Adipocyte (in vitro differentiated cells): ENCODE measurements around the gene BTNL3.

Experiments used
- DNase-seq: peaks from one replicate; pipeline ENCODE4 v3.0.0-alpha.2; 2015; ENCODE audit warnings: low read depth
- H3K27me3 ChIP-seq: replicated peaks from 2 replicates; pipeline ENCODE4 v1.7.0; 2013; ENCODE audit warnings: mild to moderate bottlenecking, low read length, moderate library complexity; ENCODE audit not compliant: control insufficient read depth, insufficient read depth
- H3K36me3 ChIP-seq: 2 replicates; pipeline ENCODE4 v1.7.0; 2013; ENCODE audit warnings: low read length, mild to moderate bottlenecking, moderate library complexity; ENCODE audit not compliant: control insufficient read depth, insufficient read depth, severe bottlenecking
- H3K4me1 ChIP-seq: 2 replicates; pipeline ENCODE4 v1.7.0; 2013; ENCODE audit warnings: mild to moderate bottlenecking, low read length, moderate library complexity; ENCODE audit not compliant: control insufficient read depth, insufficient read depth
- H3K4me3 ChIP-seq: 2 replicates; pipeline ENCODE4 v1.7.0; 2013; ENCODE audit warnings: mild to moderate bottlenecking, low read length, moderate library complexity
- H3K9ac ChIP-seq: 2 replicates; pipeline ENCODE4 v1.7.0; 2013; ENCODE audit warnings: mild to moderate bottlenecking, low read length, moderate library complexity
- H3K9me3 ChIP-seq: 2 replicates; pipeline ENCODE4 v1.7.0; 2013; ENCODE audit warnings: mild to moderate bottlenecking, low read length, moderate library complexity; ENCODE audit not compliant: control insufficient read depth

Gene BTNL3, protein sequence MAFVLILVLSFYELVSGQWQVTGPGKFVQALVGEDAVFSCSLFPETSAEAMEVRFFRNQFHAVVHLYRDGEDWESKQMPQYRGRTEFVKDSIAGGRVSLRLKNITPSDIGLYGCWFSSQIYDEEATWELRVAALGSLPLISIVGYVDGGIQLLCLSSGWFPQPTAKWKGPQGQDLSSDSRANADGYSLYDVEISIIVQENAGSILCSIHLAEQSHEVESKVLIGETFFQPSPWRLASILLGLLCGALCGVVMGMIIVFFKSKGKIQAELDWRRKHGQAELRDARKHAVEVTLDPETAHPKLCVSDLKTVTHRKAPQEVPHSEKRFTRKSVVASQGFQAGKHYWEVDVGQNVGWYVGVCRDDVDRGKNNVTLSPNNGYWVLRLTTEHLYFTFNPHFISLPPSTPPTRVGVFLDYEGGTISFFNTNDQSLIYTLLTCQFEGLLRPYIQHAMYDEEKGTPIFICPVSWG

DNA sequence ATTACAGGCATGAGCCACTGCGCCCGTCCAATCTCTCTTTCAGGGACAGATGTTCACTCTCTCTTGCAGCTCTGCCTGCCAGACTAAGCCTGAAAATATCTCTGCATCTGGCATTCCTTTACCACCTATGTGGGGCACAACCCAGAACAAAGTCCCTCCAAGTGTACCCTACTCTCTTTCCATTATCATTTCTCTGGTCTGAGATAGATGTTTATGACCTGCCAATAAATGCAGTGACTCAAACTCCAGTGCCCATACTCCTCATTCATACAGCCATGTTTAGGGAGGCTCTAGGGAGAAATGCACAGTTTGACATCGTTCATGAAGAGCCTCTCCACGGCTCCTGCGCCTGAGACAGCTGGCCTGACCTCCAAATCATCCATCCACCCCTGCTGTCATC is at the start of gene BTNL3:
BTNL3 (plus strand) TSS at position 255 of the 400 bp plus-strand sequence. CDS start 183 bp downstream, outside the sequence.
- no peaks in the 10 kb centered on the region for H3K9me3 ChIP-seq

DNA sequence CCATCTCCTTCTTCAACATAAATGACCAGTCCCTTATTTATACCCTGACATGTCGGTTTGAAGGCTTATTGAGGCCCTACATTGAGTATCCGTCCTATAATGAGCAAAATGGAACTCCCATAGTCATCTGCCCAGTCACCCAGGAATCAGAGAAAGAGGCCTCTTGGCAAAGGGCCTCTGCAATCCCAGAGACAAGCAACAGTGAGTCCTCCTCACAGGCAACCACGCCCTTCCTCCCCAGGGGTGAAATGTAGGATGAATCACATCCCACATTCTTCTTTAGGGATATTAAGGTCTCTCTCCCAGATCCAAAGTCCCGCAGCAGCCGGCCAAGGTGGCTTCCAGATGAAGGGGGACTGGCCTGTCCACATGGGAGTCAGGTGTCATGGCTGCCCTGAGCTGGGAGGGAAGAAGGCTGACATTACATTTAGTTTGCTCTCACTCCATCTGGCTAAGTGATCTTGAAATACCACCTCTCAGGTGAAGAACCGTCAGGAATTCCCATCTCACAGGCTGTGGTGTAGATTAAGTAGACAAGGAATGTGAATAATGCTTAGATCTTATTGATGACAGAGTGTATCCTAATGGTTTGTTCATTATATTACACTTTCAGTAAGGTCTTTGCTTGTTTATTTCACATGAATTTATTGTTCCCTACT is 38.2 kb upstream of the BTNL3 start:
- H3K36me3 ChIP-seq: no peaks in the 10 kb centered on the region
- no peak overlapping the region for H3K9ac ChIP-seq
- no peak for DNase-seq
- no peaks in the 10 kb centered on the region for H3K27me3 ChIP-seq
- H3K4me3 ChIP-seq: no peak overlapping the region
- H3K9me3 ChIP-seq: no peaks in the 10 kb centered on the region
- H3K4me1 ChIP-seq: peaks cover 24% of the 10 kb centered on the region

More for the DNA sequence above, at the start of gene BTNL3:
- DNase-seq: no peak
- Histone ChIP-seq H3K36me3 (no peaks in the 10 kb centered on the region), H3K27me3 (peaks cover 21% of the 10 kb centered on the region), H3K4me1 (no peaks in the 10 kb centered on the region), H3K9ac (no peak within 1 kb of the TSS), H3K4me3 (no peak within 1 kb of the TSS)

DNA sequence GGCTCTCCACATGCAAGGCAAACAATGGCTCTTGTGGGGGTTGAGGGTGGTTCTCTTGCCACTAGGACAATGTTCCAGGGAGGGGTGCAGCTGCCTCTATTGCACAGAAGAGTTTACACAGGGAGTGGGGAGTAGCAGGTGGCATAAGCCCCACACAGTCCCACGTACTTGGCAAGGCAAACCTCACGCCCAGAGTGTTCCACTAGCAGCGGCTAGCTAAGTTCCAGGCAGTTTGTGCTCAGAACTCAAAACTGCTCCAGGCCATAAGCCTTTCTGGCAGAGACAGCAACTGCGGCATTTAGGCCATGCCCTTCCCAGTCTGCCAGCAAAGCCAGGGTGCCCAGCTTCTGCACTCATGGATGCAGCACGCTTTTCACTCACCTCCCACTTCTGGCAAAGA is 29.0 kb upstream of the BTNL3 start:
- no peak for DNase-seq
- H3K27me3 ChIP-seq: peaks cover 4% of the 10 kb centered on the region

DNA sequence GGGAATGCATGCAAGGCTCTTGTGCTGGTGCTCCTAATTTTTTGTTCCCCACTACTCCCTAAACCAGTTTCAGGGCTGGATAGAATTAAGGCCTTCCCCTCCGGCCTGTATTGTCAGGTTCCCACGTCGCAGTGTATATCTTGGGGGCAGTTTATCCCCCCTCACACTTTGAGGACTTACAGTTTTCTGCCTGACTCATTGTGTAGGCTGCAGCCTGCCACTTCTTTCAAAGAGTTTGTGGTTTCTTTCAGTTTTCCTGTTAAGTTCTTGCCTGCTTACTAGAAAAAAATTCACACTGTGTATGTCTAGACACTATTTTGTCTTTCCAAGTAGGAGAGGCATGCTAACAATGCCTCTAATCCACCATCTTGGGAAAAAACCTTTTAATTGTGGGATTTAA is 28.4 kb upstream of the BTNL3 start:
- no peak overlapping the region for H3K9ac ChIP-seq
- DNase-seq: no peak
- H3K27me3 ChIP-seq: peaks cover 4% of the 10 kb centered on the region
- H3K36me3 ChIP-seq: no peaks in the 10 kb centered on the region
- H3K4me3 ChIP-seq: no peak overlapping the region
- no peaks in the 10 kb centered on the region for H3K4me1 ChIP-seq
- H3K9me3 ChIP-seq: no peaks in the 10 kb centered on the region

More for the DNA sequence above, 29.0 kb upstream of the BTNL3 start:
- no peak overlapping the region for H3K9ac ChIP-seq
- H3K4me1 ChIP-seq: no peaks in the 10 kb centered on the region
- H3K4me3 ChIP-seq: no peak overlapping the region
- no peaks in the 10 kb centered on the region for H3K9me3 ChIP-seq
- no peaks in the 10 kb centered on the region for H3K36me3 ChIP-seq

DNA sequence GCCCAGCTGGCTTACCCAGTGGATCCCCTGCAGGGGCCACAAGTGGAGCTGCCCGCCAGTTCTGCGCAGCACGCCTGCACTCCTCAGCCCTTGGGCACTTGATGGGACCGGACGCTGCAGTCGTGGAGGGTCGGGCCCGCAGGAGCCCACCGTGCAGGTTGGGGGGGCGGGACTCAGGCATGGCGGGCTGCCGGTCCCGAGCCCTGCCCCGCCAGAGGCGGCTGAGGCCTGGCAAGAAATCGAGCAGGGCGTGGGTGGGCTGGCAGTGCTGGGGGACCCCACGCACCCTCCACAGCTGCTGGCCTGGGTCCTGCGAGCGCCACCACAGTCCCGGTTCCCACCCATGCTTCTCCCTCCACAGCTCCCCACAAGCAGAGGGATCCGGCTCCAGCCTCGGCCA is 19.2 kb upstream of the BTNL3 start:
- Histone ChIP-seq H3K36me3 (no peaks in the 10 kb centered on the region), H3K27me3 (peaks cover 15% of the 10 kb centered on the region)
- DNase-seq: no peak

DNA sequence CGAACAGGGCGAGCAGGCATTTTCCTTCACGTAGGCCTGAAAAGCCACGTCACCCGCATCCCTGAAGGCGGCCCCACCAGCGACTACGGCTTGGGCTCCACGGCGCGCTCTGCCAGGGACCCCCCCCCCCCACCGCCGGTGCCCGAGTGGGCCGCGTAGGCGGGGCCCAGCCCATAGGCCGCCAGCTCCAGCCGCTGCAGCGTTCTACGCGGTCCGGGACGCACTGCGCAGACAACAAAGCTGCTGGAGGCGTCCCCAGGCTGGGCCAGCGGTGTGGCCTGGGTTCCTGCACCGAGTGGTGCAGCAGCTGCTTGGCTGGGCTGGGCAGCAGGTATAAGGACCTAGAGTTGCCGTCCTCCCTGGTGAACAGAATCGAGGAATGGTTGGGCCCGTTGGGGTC is 18.3 kb upstream of the BTNL3 start:
- peaks cover 7% of the 10 kb centered on the region for H3K9me3 ChIP-seq
- H3K4me1 ChIP-seq: no peaks in the 10 kb centered on the region
- H3K36me3 ChIP-seq: no peaks in the 10 kb centered on the region
- peaks cover 15% of the 10 kb centered on the region for H3K27me3 ChIP-seq
- no peak overlapping the region for H3K9ac ChIP-seq
- H3K4me3 ChIP-seq: no peak overlapping the region
- no peak for DNase-seq

More for the DNA sequence above, 19.2 kb upstream of the BTNL3 start:
- H3K9ac ChIP-seq: no peak overlapping the region
- H3K4me1 ChIP-seq: no peaks in the 10 kb centered on the region
- H3K9me3 ChIP-seq: peaks cover 7% of the 10 kb centered on the region
- H3K4me3 ChIP-seq: no peak overlapping the region

DNA sequence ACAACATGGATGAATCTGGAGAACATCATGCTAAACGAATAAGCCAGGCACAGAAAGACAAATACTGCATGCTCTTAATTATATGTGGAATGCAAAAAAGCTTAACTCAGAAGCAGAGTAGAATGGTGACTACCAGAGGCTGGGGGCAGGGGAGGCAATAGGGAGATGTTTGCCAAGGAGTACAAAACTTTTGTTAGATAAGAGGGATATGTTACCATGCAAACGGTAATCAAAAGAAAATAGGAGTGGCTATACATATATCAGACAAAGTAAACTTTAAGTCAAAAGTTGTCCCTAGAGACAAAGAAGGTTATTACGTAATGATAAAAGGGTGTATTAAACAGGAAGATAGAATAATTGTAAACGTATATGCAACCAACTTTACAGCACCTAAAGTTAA is 17.8 kb upstream of the BTNL3 start:
- DNase-seq: no peak
- Histone ChIP-seq H3K9me3 (peaks cover 7% of the 10 kb centered on the region), H3K4me1 (no peaks in the 10 kb centered on the region), H3K36me3 (no peaks in the 10 kb centered on the region), H3K27me3 (peaks cover 15% of the 10 kb centered on the region), H3K9ac (no peak overlapping the region), H3K4me3 (no peak overlapping the region)

DNA sequence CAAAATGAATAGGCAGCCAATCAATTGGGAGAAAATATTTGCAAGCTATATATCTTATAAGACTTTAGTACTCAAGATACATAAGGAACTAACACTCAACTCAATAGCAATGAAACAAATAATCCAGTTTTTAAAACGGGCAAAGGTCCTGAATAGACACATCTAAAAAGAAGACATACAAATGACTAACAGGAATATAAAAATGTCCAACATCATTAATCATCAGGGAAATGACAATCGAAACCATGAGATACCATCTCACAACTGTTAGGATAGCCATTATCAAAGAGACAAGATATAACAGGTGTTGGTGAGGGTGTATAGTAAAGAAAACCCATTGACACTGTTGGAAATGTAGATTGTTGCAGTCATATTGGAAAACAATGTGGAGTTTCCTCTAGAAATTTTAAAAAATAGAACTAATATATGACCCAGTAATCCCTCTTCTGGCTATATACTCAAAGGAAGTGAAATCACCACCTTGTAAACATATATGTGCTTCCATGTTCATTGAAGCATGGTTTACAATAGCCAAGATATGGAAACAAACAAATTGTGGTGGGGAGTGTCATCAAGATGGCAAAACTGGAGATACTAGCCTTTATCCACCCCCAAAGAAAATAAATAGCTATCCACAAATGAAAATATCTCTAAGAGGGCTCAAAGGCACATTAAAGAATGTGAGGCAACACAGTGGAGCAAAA is 13.9 kb upstream of the BTNL3 start:
- Histone ChIP-seq H3K36me3 (no peaks in the 10 kb centered on the region), H3K4me3 (no peak overlapping the region), H3K9ac (no peak overlapping the region), H3K9me3 (peaks cover 7% of the 10 kb centered on the region), H3K27me3 (peaks cover 7% of the 10 kb centered on the region), H3K4me1 (no peaks in the 10 kb centered on the region)
- DNase-seq: no peak

DNA sequence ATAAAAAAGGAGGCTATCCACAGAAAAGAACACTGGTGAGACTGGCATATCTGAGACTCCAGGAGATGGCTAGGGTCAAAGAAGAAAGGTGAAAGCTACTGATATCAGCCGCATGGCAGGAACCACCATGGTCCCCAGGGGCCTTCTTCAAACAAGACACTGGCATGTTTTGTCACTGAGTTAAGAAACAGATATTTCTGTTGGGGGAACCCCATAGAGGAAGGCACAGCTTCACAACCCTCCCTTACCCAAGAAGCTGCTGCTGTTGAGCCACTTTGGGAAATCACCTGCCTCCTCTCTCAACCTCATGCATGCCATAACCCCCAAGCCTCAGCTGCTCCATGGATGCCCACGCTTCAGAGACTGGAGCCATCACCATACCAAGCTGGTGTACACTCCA is 13.3 kb upstream of the BTNL3 start:
- Histone ChIP-seq H3K9ac (no peak overlapping the region), H3K9me3 (peaks cover 7% of the 10 kb centered on the region), H3K4me3 (no peak overlapping the region), H3K36me3 (no peaks in the 10 kb centered on the region), H3K4me1 (no peaks in the 10 kb centered on the region), H3K27me3 (peaks cover 7% of the 10 kb centered on the region)
- DNase-seq: no peak

DNA sequence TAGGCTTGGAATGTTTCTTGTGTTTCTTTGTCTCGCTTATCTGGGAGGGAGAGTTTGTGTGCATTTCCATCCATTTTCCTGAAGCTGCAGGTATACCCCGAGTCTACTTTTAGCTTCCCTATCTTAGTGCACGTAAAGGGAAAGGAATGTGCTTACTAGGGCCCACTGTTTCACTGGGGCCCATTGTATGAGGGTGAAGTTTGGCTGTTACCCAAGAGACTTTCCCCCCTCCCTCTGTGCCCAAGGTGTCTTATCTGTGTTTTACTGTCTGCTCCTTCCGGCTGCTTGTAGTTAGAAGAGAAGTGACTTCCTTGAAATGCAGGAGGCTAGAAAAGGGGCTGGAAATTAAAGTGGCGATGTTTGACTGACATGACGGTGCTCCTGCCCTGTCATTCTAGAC is 12.1 kb upstream of the BTNL3 start:
- DNase-seq: no peak
- Histone ChIP-seq H3K27me3 (peaks cover 2% of the 10 kb centered on the region), H3K4me3 (no peak overlapping the region), H3K4me1 (no peaks in the 10 kb centered on the region), H3K9me3 (peaks cover 7% of the 10 kb centered on the region), H3K36me3 (no peaks in the 10 kb centered on the region), H3K9ac (no peak overlapping the region)

DNA sequence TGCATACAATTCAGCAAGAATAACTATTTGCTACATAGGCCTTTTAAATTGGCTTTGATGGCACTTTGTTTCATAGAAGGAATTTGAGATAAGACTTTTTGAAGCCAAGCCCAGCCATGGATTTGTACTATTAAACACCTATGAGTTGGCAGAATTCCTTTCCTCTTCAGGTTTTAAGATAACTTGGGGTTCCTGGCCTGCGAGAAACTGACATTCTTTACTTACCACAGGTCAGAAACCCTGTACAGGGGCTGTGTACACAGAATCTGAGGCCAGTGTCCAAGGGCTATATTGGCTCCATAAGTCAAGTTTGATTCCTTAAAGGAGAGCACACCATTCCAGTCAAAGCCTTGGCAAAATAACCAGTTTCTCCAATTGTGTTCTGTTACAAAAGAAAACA is 10.8 kb upstream of the BTNL3 start:
- Histone ChIP-seq H3K4me1 (peaks cover 3% of the 10 kb centered on the region), H3K36me3 (no peaks in the 10 kb centered on the region), H3K9ac (no peak overlapping the region), H3K27me3 (no peaks in the 10 kb centered on the region), H3K4me3 (no peak overlapping the region), H3K9me3 (peaks cover 2% of the 10 kb centered on the region)
- DNase-seq: no peak
